Stimulated activated CD8-positive, alpha-beta memory T cell treated with anti-CD3 and anti-CD28 coated beads, Interleukin-4, amount 100 ng/mL, for 24 hours (primary cell): Measurements from ENCODE around the gene ZNF584.
"Not testable (repeated sequence)": the region's sequence is repeated elsewhere in the genome, so short reads cannot be mapped to it uniquely, and the experiment has no call there.

ENCODE experiments used
- DNase-seq: peaks from one replicate; pipeline ENCODE4 v3.0.0-alpha.2; 2020; ENCODE audit warnings: low read depth

ZNF584 gene

DNA sequence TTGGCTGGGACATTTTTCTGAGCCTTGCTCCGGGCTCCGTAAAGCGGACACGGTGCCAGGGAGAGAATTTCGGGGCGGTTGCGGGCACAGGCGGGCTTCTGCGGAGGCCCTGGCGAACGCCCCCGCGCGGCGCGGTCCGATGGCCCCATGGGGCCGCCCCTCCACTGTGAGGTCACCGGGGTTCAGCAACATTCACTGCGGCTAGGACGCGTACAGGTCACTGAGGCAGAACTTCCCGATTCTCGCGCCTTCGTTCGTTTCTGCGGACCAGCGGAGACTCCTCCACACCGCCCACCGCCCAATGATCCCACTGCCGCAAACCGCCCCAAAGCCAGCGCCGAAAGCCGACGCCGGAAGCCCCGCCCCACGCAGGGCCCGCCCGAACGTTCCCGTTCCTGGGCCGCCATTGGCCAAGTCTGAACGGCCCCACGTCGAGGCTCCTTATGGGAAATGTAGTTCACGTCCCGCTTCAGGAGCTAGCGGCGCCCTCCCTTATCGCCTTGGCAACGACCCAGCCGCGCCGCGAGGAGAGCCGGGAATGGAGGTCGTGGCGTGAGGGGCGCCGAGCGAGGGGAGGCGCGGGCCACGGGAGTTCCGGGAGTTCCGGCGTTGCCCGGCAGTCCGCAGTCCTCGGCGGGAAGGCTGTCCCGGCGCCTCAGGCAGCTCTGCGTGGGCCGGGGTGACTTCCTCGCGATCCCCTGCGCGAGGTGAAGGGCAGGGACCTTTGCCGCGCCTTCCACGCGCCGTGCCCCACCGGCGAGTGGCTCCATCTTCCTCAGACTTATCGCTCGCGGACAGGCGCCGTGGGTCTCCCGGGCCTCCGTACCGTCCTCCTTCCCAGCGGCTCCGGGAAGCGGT is at the start of gene ZNF584:
ZNF584 (plus strand) TSS at position 498 of the 858 bp plus-strand sequence. CDS start 499 bp downstream, outside the sequence.
- DNase-seq: peak; percentile 92

DNA sequence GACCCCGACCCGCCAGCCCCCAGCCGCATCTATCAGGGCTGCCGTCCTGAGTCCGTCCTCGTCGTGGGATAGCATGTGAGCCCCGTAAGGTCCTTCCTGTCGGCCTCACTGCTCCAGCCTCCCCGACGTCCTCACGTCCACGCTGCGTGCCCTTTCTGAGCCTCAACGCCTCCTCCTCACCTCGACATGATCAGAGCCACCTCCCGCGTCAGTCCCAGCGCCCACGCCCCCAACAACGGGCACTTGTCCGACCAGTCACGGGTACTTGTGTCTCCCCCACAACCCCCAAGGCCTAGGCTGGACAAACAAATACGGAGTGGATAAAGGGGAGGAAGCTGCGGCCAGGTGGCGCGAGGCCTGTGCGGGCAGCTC is 46.6 kb upstream of the ZNF584 start:
- DNase-seq: no peak

DNA sequence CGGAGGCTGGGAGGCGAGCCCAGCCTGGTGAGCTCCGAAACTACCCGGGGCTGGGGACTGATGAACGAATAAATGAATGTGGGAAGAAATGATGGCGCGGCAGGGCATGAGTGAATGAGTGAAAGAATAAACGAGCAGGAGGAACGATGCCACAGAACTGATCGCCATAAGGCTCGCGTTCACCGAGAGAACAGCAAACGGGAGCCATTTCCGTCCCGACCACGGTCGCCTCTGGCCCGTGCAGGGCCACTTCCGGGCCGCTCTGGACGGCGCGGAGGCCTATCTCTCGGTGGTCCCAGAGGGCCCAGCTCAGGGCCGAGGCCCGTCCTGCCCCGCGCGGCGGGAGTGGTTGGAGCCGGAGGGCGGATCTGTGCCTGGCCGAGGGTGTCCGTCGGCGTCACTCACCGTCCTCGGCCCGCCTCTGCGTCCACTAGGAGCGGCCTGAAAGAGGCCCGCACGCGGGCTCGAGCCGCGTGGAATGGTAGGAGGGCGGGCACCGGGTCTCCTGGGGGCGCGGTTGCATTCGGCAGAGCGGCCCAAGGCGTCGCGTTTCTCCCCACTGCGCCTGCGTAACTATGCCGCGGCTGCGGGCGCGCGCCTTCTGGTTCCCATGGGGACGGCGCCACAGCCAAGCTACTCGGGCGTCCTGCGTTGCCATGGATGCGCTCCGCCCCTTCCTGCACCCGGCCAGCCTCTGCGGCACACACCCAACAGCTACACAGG is 46.0 kb upstream of the ZNF584 start, which contains the start of gene ZNF497:
ZNF497 (minus strand) TSS at position 480 of the 723 bp plus-strand sequence. CDS start 5,116 bp downstream, outside the sequence.
- peak; percentile 96 for DNase-seq

DNA sequence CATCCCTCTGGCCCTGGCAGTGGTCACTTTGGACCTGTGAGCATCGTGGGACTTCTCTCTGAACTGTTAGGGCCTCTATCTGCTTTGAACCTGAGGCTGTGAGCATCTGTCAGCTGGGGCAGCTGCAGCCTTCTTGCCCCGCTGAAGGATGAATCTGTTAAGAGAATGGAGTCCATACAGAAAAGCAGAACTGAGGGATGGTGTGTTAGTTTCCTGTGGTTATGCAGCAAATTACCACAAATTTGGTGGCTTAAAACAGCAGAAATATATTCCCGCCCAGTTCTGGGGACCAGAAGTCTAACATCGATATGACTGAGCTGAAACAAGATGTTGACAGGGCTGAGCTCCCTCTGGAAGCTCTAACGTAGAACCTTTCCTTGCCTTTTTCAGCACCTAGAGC is 44.3 kb upstream of the ZNF584 start:
- DNase-seq: no peak

DNA sequence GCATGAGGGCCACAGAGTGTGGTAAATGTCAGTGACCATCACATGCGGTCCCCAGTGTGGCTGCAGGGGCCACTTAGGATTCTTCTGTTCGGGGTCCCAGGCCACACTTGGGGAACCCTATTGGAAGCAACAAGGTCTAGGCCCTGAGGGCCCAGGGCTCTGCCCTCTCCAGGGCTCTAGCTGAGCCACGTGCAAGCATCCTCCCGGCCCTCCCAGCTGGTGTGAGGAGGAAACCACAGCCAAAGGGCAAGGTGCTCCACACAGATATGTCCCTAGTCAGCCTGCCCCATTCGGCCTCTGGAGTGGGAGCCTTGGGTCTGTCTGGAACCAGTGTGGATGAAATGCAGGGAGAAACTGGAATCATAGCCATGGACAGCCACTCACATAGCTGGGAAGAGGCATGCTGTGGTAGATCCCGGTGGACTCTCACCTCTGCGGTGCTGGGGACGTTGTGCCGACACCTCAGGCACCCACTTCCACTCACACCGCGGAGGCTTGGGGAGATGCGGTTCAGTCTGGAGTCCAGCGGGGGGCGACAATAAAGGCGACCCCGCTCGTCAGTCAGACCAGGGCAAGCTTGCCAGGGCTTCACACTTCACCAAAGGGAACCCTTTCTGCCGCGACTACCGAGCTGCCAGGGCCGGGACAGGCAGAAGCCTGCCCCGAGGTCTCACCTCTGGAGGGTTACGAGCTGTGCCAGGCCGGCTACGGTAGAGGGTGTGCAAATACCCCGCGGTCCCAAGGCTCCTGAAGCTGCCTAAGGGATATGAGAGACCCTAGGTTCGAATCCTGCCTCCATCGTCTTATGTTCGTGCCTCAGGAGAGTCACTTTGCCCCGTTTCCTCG is 41.6 kb upstream of the ZNF584 start:
- no peak for DNase-seq

DNA sequence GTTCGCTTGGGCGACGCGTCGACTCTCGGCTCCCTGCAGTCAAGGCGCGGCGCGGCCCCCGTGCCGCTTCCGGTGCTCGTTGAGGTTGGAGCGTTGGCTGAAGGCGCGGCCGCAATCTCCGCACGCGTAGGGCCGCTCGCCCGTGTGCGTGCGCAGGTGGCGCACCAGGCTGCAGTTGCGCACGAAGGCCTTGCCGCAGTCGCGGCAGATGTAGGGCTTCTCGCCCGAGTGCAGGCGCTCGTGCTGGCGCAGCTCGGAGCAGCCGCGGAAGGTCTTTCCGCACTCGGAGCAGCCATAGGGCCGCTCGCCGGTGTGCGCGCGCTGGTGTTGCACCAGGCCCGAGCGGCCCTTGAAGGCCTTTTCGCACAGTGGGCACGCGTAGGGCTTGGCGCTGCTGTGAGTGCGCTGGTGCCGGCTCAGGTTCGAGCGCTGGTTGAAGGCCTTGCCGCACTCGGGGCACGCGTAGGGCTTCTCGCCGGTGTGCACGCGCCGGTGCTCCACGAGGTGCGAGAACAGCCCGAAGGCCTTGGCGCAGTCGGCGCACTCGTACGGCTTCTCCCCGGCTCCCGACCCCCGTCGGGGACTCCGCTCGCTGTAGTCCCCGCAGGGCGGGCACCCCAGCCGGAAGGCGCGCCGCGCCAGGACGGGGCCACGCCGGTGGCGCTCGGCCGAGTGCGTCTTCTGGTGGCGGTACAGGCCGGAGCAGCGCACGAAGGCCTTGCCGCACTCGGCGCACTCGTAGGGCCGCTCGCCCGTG is 40.6 kb upstream of the ZNF584 start:
- DNase-seq: no peak

DNA sequence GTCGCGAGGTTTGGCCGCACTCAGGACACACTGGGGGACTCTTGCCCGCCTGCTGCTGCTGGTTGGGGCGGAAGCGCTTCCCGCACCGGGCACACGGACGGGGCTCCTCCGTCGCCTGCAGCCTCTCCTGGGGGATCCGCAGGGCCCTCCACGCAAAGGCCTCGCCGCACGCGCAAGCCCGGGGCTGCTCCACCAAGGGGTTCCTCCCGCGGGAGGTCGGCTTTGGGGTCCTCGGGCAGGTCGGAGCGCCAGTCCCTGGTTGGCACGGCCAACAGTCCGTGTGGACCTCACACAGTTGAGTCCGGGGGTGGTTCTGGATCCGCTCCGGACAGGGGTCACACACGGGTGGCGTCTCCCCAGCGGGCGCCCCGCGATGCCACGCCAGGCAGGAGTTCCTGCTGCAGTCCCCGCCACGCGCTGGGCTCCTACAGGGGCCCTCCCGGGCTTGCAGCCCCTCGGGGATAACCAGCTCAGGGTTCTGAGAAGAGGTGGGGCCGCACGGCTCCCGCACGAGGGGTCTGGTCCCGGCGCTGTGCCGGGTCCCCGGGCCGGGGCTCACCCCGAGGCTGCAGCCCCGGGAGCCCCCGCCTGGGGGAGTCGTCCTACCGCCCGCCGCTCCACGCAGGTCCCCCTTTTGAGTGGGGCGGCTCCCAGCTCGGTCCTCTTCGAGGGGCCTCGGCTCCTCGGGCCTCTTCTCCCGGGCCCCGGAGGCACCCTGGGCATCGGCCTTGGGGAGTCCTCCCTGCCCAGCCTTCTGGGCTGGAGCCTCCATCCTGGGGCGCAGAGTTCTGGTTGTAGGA is 39.7 kb upstream of the ZNF584 start:
- no peak for DNase-seq

DNA sequence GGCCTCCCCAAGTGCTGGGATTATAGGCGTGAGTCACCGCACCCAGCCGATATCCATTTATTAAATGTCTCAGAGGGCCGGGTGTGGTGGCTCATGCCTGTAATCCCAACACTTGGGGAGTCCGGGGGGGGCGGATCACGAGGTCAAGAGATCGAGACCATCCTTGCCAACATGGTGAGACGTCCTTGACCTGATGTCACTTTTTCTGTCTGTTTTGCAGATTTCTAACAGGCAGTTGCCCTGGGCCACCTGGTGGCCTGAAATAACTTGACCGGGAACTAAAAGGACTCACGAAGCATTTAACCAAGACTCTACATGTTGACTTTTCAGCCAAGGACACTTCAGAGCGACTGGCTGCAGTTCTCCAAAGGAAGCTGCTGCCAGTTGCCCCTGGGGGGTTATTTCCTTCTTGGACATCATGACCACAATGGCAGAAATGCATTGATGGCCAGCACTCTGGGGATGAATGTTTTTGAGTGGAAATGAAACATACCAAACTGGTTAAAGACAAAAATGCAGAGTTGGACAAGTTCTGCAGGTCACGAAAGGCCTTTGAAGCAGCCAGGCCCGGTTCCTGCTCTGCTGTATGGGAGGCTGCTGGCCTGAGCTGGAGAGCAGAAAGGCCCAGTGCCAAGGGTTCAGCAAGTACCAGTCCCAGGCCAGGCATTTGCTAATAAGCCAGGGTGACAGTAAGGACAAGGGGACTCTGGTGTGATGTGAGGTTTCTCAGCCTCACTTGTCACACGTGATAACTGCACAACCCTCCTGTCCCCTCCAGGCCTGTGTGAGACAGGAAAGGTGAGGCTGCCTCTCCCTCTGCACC is 35.9 kb upstream of the ZNF584 start:
- no peak for DNase-seq

DNA sequence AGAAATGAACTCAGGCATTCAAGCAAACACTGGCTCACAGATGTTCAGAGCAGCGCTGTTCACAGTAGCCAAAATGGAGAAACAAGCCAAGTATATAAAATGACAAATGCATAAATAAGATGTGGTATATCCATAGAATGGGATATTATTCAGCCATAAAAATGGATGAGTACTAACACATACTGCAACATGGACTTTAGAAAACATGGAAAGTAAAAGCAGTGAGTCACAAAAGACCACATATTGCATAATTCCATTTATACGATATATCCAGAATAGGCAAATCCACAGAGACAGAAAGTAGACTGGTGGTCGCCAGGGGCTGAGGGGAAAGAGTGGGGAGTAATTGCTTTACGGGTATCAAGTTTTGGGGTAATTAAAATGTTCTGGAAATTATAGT is 34.2 kb upstream of the ZNF584 start:
- no peak for DNase-seq

DNA sequence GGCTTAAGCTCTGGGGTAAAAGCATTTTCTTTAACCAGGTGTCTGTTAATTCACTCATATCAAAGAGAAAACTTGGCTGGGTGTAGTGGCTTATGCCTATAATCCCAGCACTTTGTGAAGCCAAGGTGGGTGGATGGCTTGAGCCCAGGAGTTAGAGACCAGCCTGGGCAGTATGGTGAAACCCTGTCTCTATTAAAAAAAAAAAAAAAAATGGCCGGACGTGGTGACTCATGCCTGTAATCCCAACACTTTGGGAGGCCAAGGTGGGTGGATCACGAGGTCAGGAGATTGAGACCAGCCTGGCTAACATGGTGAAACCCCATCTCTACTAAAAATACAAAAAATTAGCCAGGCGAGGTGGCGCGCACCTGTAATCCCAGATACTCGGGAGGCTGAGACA is 31.7 kb upstream of the ZNF584 start:
- DNase-seq: not testable (repeated sequence)

DNA sequence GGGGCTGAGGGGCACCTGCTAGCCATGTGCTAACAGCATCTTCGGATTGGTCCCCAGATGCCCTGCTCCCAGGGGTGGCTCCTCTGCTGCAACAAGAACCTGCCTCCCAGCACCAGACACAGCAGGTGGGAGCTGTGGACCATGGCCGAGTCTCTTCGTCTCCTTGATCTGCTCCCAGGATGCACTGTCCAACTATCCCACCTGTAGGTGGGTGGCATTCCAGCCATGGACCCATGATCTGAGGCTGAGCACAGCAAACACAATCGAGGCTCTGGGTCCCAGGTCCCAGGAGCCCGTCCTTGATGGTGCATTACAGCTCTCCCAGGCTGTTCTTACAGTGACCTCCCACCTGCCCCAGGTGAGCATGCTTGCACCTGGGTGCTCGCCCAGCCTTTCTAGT is 29.2 kb upstream of the ZNF584 start:
- DNase-seq: no peak

DNA sequence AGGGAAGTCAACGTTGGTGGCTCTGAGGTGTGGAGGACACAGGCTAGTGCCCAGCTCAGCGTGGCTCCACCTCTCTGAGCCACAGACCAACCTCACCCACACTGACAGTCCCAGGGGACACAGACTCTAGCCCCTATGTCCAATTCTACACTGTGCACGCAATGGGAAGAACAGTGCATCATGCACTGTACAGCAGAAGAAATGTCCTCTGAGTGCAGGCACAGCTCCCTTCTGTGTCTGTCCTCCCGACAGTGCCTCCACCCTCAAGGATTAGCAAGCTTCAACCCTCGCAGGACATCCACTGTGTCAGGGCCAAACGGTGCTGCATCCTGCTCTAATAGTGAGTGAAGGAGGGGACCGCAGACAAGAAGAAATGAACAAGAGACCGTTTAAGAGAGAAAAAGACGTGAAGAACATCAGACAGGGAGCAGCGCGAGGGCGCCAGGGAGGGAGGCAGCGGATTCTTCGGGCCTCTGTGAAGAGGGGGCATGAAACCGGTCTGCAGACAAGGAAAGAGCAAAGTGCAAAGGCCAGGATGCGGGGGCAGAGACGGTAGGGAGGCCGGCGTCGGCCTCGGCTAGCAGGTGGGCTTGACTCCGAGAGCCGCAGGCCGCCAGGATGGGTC is 28.3 kb upstream of the ZNF584 start:
- no peak for DNase-seq

DNA sequence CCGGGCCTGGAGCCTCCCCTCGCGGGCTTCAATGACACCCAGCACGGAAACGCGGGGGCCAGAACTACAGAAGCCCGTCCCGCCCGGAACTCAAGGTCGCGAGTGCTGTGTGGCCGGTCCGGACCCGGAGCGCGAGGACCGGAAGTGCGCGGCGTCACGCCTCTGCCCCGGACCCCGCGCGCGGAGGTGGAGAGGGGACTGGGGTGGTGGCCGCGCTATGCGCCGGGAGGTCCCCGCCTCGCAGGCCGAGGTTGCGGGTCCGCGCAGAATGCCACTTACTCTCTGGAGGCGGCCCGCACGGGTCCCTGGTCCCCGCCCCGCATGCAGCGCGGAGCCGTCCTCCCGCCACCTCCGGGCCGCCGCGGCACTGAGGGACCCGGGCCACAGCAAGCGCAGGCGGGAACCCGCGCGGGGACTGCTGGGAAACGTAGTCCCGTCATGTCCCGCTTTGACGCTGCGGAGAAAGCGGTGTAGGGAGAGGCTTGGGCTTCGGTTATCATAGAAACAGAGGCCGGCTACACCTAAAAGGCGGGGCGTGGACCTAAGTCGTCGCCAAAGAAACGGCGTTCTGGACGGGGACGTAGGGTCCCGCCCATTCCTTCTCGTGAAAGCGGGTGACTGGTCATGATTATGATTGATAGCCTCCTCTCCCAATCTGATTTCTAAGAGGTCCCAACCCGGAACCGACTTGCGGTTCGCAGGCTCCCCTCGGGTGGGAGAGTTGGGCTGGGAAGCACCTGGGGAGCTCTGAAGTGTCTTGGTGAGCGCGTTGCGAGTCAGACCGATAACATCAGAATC is 27.6 kb upstream of the ZNF584 start, which contains the start of gene ZNF837:
ZNF837 (minus strand) TSS at position 369 of the 798 bp plus-strand sequence. CDS start 11,698 bp downstream, outside the sequence.
- peak; percentile 94 for DNase-seq

DNA sequence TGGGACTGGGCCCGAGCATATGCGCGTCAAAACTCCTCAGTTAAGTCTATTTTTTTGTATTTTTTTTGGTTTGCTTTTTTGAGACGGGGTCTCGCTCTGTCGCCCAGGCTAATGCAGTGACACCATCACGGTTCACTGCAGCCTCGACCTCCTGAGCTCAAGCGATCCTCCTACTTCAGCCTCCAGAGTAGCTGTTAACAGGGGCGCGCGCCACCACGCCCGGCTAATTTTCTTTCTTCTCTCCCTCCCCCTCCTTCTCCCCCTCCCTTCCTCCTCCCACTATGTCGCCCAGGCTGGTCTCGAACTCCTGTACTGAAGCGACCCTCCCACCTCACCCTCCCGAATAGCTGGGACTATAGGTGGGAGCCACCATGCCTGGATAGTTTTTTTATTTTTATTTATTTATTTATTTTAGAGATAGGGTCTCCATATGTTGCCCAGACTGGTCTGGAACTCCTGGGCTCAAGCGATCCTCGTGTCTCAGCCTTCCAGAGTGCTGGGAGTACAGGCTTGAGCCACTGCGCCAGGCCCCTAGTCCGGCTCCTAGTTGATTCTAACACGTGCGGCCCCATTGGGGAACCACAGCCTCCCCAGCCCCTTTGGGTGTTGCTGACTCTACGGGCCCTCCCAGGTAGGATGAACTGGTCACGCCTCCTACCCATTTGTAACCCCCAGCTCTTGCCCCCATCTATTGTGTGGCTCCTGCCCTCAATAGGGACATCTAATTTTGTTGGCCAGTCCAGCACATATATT is 26.8 kb upstream of the ZNF584 start:
- no peak for DNase-seq

DNA sequence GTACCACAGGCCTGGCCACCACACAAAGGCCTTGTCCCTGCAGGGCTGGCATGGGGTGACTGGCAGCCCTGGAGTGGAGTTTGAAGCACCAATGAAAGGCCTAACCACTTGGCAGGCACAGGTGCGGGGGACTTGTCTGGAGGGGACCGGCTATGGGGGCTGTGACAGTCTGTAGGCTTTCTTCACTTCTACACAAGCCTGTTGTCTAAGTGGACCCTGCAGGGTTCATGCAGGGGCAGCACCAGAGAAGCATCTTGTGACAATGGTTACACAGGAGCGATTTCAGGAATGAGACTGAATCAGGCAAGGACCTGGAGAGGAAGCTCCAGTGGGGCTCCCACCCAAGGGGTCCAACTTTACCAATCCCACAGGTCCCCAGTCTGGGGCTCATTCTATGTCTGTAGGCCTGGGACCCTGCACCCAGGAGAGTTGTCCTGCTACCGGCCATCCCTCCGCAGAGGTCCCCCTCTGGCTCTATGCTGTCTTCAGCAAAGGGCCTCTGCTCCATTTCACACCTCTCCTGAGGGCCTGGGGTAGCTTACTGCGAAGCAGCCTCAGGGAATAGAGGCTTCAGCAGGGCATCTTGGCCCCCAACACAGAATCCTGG is 25.3 kb upstream of the ZNF584 start:
- no peak for DNase-seq

DNA sequence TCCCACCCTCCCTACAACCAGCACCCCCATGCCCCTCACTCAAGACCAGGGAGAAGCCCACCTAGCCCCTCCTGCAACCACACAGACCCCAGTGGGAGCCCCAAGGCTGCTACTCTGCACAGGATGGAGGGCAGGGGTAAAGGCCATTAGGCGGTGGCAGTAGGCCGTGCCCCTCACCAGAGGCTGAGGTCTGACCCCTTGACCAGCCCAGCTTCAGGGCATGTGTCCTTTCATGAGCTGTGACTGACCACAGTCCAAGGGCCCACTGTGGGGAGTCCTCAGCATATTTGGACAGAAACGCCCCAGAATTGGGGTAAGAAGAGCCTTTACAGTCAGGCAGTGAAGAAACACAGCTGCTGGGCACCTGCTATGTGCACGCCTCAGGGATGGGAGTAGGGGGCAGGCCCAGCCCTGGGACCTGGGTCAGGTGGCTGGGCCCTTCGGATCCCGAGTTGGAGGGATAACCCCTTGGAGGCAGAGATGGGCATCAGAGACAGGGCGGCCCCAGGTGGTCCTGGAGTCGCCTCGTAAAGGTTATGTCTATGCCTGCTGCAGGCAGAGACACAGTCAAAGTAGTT is 23.0 kb upstream of the ZNF584 start:
- no peak for DNase-seq
